HCT116 (cell line): Measurements from ENCODE around the gene QRICH1.

ENCODE experiments used
- ATF3 ChIP-seq: IDR thresholded peaks from 2 replicates; pipeline ENCODE4 v1.6.1; 2012
- CTCF ChIP-seq, 3 experiments: fragments of 200-600 bp in 1 of 3; sonication (generic) in 1 of 3; IDR thresholded peaks in 2 of 3; conservative IDR thresholded peaks in 1 of 3; 2 replicates each; pipeline ENCODE4 v1.5.1; 2012 to 2017; ENCODE audit warnings: low read depth in 2 of 3, low read length in 2 of 3, antibody characterized with exemption in 1 of 3, borderline replicate concordance in 1 of 3, control low read depth in 1 of 3, mild to moderate bottlenecking in 1 of 3, mixed read lengths in 1 of 3, mixed run types in 1 of 3, moderate library complexity in 1 of 3; ENCODE audit not compliant: insufficient read depth in 1 of 3
- EZH2 ChIP-seq: fragments of 200-600 bp; sonication (generic); IDR thresholded peaks from 2 replicates; pipeline ENCODE4 v1.6.1; 2017; ENCODE audit warnings: antibody characterized with exemption, mixed run types
- EZH2phosphoT487 ChIP-seq: fragments of 200-600 bp; IDR thresholded peaks from 2 replicates; pipeline ENCODE4 v1.6.1; 2018; ENCODE audit warnings: antibody characterized with exemption, borderline replicate concordance
- POLR2A ChIP-seq: IDR thresholded peaks from 2 replicates; pipeline ENCODE4 v1.7.0; 2011; ENCODE audit warnings: borderline replicate concordance; ENCODE audit not compliant: insufficient read depth, insufficient read length; ENCODE audit errors: extremely low read depth
- POLR2AphosphoS5 ChIP-seq: IDR thresholded peaks from 2 replicates; pipeline ENCODE4 v1.6.1; 2011; ENCODE audit warnings: mild to moderate bottlenecking, low read depth, low read length, moderate library complexity
- REST ChIP-seq: IDR thresholded peaks from 2 replicates; pipeline ENCODE4 v1.6.1; 2012; ENCODE audit warnings: low read depth
- TCF7L2 ChIP-seq: IDR thresholded peaks from 2 replicates; pipeline ENCODE4 v1.7.0; 2011; ENCODE audit warnings: borderline replicate concordance, inconsistent platforms; ENCODE audit not compliant: insufficient read depth, insufficient read length; ENCODE audit errors: extremely low read depth

GRCh38 chr3:48993834-48994233 lies 100.0 kb downstream of the QRICH1 start:
- TF ChIP-seq EZH2 (no peak), CTCF (IDR thresholded peaks at IDR 0.05 in 2 of 3, conservative IDR thresholded peaks at IDR 0.05 in 1 of 3; ENCODE audit: borderline replicate concordance in 1 of 3, insufficient read depth in 1 of 3, low read depth in 2 of 3, low read length in 2 of 3) (no peak), EZH2phosphoT487 (no peak), TCF7L2 (no peak), POLR2AphosphoS5 (no peak), POLR2A (no peak), ATF3 (no peak), REST (no peak)
